Measurements from ENCODE around the gene PSME2. TPM values are rescaled to one million over a fixed set of nuclear protein-coding genes. Genes with fewer than 3 reads are reported as not detected.
A peak's percentile ranks its signal among the peaks of the same experiment; 100 is the strongest.

Gene PSME2
- polyA plus RNA-seq, 3 donors, result 237 to 593 (median 579) TPM

DNA sequence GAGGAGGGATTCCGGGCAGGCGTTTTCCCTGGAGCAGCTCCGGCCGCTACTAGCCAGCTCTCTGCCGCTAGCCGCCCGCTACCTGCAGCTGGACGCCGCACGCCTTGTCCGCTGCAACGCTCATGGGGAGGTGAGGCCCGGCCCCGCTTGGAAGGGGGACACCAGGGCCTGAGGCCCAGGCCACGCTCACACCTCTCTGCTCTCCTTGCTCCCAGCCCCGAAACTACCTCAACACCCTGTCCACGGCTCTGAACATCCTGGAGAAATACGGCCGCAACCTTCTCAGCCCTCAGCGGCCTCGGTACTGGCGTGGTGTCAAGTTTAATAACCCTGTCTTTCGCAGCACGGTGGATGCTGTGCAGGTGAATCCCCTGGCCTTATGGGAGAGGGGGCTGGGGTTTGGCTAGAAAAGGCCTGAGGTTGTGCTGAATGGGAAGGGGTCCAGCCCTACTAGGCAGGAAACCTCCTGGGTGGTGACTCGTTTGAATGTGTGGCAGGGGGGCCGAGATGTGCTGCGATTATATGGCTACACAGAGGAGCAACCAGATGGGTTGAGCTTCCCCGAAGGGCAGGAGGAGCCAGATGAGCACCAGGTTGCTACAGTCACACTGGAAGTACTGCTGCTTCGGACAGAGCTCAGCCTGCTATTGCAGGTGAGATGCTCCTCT is 1.5 kb upstream of the PSME2 start:
- no peak for DNase-seq
- 8% methylated on average over 26 of the region's 29 CpGs for WGBS (ENCODE audit: insufficient coverage)
- intact Hi-C loops (cut with micrococcal nuclease), result loop anchor here in 1 of 2 donors (1.0 to 2.0 kb wide), 2 partner anchors 13 to 34 kb away; partner anchors contain the start of genes DCAF11, IRF9 and NRL
- Mint-ChIP-seq H3K9me3 (no peaks in the 10 kb centered on the region), H3K4me1 (peaks cover 38% of the 10 kb centered on the region), H3K27ac (peak overlapping the region; percentile 74 to 95 (median 87)), H3K36me3 (peaks cover 65% of the 10 kb centered on the region in 2 donors), H3K4me3 (peak overlapping the region; percentile 96 to 98), H3K27me3 (ENCODE audit: low read depth in 3 of 3) (peaks cover 0 to 2% (median 0%) of the 10 kb centered on the region in 3 donors)
- peak overlapping the region; percentile 84 to 100 (median 89) for H3K4me3 ChIP-seq (replicated peaks in 1 of 3; ENCODE audit: low read depth in 2 of 3, low read length in 3 of 3)
- H3K36me3 ChIP-seq (replicated peaks in 1 of 2; ENCODE audit: control insufficient read depth in 1 of 2, insufficient read depth in 2 of 2, low read length in 2 of 2), result peaks cover 54 to 65% of the 10 kb centered on the region in 2 donors
- H3K9me3 ChIP-seq (replicated peaks in 1 of 2; ENCODE audit: control insufficient read depth in 1 of 2, insufficient read depth in 1 of 2, low read length in 2 of 2), result no peaks in the 10 kb centered on the region
- peak overlapping the region; percentile 93 for H2AFZ ChIP-seq (ENCODE audit: insufficient read depth, low read depth, low read length, poor library complexity, severe bottlenecking)
- peaks cover 76% of the 10 kb centered on the region for H3K79me2 ChIP-seq (ENCODE audit: insufficient read depth, low read length)
- H3K27ac ChIP-seq (ENCODE audit: low read depth in 1 of 2, low read length in 2 of 2), result peak overlapping the region; percentile 45 to 84
- peaks cover 69% of the 10 kb centered on the region for H4K20me1 ChIP-seq (ENCODE audit: insufficient read depth, low read length)
- H3K27me3 ChIP-seq (ENCODE audit: control insufficient read depth in 2 of 2, insufficient read depth in 2 of 2, low read length in 2 of 2), result no peaks in the 10 kb centered on the region
- H3K4me1 ChIP-seq (ENCODE audit: control insufficient read depth in 1 of 2, insufficient read depth in 2 of 2, low read length in 2 of 2), result peaks cover 26 to 36% of the 10 kb centered on the region in 2 donors
- peak overlapping the region; percentile 93 for H3K9ac ChIP-seq (ENCODE audit: insufficient read depth, low read length, poor library complexity, severe bottlenecking)
- H3K4me2 ChIP-seq (replicated peaks; ENCODE audit: extremely low read depth, low read length, poor library complexity, severe bottlenecking), result peak overlapping the region; percentile 98
- TF ChIP-seq, protein P1, sequence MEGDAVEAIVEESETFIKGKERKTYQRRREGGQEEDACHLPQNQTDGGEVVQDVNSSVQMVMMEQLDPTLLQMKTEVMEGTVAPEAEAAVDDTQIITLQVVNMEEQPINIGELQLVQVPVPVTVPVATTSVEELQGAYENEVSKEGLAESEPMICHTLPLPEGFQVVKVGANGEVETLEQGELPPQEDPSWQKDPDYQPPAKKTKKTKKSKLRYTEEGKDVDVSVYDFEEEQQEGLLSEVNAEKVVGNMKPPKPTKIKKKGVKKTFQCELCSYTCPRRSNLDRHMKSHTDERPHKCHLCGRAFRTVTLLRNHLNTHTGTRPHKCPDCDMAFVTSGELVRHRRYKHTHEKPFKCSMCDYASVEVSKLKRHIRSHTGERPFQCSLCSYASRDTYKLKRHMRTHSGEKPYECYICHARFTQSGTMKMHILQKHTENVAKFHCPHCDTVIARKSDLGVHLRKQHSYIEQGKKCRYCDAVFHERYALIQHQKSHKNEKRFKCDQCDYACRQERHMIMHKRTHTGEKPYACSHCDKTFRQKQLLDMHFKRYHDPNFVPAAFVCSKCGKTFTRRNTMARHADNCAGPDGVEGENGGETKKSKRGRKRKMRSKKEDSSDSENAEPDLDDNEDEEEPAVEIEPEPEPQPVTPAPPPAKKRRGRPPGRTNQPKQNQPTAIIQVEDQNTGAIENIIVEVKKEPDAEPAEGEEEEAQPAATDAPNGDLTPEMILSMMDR (IDR thresholded peaks at IDR 0.05), result no peak

DNA sequence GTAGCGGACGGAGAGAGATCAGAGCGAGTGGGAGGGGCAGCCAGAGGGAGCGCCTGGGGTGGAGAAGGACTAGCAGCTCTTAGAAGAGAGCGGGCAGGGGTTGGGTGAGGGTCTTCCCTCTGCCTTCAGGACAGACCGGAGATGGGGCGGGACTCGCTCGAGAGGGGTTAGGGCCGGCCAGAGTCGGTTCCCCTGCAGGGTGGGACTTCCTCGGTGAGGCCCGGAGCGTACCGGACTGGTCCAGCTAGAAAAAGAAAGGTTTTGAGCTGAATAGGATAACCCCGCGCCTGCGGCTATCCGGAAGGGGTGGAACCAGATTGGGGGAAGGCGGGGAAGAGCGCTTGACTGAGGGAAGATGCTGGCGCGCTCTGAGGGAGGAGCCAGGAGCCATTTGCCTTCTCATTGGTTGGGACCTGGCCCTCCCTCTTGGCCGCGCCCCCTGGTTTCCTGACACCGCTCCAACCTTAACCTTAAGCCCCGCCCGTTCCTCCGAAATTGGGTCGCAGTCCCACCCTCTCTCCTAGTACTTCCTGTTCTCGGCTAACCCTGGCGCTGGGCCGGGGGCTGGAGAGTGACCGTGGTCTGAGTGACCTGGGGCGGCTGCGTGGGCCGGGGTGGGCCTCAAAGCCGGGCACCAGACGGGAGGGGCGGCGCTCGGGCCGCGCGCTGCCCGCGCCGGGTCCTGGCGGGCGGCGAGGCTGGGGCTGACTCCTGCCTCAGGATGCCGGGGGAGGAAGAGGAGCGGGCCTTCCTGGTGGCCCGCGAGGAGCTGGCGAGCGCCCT is 759 bp upstream of the PSME2 start, which contains the start of gene RNF31:
RNF31 (plus strand) TSS at position 521 of the 783 bp plus-strand sequence; CDS start at position 722, 201 bp downstream.
- TF ChIP-seq, protein P1 (IDR thresholded peaks at IDR 0.05), result no peak
- Histone ChIP-seq H3K9me3 (replicated peaks in 1 of 2; ENCODE audit: control insufficient read depth in 1 of 2, insufficient read depth in 1 of 2, low read length in 2 of 2) (no peaks in the 10 kb centered on the region), H3K4me1 (ENCODE audit: control insufficient read depth in 1 of 2, insufficient read depth in 2 of 2, low read length in 2 of 2) (peaks cover 28 to 41% of the 10 kb centered on the region in 2 donors), H3K9ac (ENCODE audit: insufficient read depth, low read length, poor library complexity, severe bottlenecking) (peak within 1 kb of the TSS; percentile 93), H3K4me2 (replicated peaks; ENCODE audit: extremely low read depth, low read length, poor library complexity, severe bottlenecking) (peak within 1 kb of the TSS; percentile 98), H3K27ac (ENCODE audit: low read depth in 1 of 2, low read length in 2 of 2) (peak within 1 kb of the TSS; percentile 84 to 89), H3K27me3 (ENCODE audit: control insufficient read depth in 2 of 2, insufficient read depth in 2 of 2, low read length in 2 of 2) (no peaks in the 10 kb centered on the region), H4K20me1 (ENCODE audit: insufficient read depth, low read length) (peaks cover 69% of the 10 kb centered on the region), H3K4me3 (replicated peaks in 1 of 3; ENCODE audit: low read depth in 2 of 3, low read length in 3 of 3) (peak within 1 kb of the TSS; percentile 84 to 100 (median 89)), H3K36me3 (replicated peaks in 1 of 2; ENCODE audit: control insufficient read depth in 1 of 2, insufficient read depth in 2 of 2, low read length in 2 of 2) (peaks cover 49 to 62% of the 10 kb centered on the region in 2 donors), H2AFZ (ENCODE audit: insufficient read depth, low read depth, low read length, poor library complexity, severe bottlenecking) (peak within 1 kb of the TSS; percentile 93), H3K79me2 (ENCODE audit: insufficient read depth, low read length) (peaks cover 76% of the 10 kb centered on the region)
- peak; percentile 97 to 99 (median 98) for DNase-seq
- Mint-ChIP-seq H3K27ac (peak within 1 kb of the TSS; percentile 95 to 99 (median 97)), H3K4me1 (peaks cover 41% of the 10 kb centered on the region), H3K9me3 (no peaks in the 10 kb centered on the region), H3K36me3 (peaks cover 63 to 65% of the 10 kb centered on the region in 2 donors), H3K27me3 (ENCODE audit: low read depth in 3 of 3) (peaks cover 0 to 2% (median 0%) of the 10 kb centered on the region in 3 donors), H3K4me3 (peak within 1 kb of the TSS; percentile 98 to 99)
- intact Hi-C loops (cut with micrococcal nuclease), result loop anchor here in 1 of 2 donors (1.0 to 2.0 kb wide), 2 partner anchors 14 to 33 kb away; partner anchors contain the start of genes DCAF11, IRF9 and NRL
- WGBS (ENCODE audit: insufficient coverage), result under 1% methylated on average over 50 of the region's 57 CpGs
